Stimulated activated CD8-positive, alpha-beta memory T cell treated with anti-CD3 and anti-CD28 coated beads, Interleukin-7, amount 100 ng/mL, for 4 hours (primary cell): ENCODE measurements around the gene TNFRSF1B.
A peak's percentile ranks its signal among the peaks of the same experiment; 100 is the strongest.

ENCODE experiments used
- DNase-seq, 2 donors: peaks; one replicate each; pipeline ENCODE4 v3.0.0-alpha.2; 2020; ENCODE audit warnings: low read depth in 2 of 2

TNFRSF1B gene

DNA sequence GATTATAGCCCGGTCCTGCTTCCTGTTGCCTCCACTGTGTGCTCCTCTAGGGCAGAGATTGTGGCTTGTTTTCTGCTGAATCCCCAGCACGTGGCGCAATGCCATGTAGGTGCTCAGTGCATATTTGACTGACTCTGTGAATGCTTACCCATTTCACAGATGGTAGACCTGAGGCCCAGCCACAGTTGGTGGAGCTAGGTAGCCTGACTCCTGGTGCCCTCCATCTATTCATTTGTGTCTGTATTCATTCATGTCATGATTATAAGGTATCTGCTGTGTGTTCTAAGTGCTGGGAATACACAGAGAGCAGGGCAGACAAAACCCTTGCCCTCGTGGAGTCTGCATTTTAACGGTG is 22.5 kb downstream of the TNFRSF1B start:
- no peak for DNase-seq

DNA sequence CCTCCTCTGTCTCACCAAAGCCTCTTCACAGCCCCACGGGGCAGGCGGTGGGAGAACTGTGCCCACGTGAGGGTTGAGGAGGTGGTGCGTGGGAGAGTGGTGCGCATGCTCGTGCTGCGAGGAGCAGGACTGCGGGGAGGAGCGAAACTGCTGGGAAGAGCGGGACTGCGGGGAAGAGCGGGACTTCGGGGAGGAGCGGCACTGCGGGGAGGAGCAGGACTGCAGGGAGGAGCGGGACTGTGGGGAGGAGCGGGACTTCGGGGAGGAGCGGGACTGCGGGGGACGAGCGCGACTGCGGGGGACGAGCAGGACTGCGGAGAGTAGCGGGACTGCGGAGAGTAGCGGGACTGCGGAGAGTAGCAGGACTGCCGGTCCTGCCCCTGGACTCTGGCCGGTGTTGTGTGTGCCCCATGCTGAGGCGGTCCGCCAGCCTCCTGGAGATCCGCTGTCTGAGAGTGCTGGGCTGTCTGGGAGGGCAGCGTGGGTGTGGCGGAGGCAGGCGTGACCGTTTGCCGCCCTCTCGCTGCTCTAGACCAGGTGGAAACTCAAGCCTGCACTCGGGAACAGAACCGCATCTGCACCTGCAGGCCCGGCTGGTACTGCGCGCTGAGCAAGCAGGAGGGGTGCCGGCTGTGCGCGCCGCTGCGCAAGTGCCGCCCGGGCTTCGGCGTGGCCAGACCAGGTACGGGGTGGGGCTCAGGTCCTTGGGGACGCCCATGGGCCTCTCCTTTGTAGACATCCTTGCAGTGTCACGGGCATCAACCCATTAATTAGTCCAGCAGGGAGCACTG is 24.6 kb downstream of the TNFRSF1B start:
- DNase-seq: no peak

DNA sequence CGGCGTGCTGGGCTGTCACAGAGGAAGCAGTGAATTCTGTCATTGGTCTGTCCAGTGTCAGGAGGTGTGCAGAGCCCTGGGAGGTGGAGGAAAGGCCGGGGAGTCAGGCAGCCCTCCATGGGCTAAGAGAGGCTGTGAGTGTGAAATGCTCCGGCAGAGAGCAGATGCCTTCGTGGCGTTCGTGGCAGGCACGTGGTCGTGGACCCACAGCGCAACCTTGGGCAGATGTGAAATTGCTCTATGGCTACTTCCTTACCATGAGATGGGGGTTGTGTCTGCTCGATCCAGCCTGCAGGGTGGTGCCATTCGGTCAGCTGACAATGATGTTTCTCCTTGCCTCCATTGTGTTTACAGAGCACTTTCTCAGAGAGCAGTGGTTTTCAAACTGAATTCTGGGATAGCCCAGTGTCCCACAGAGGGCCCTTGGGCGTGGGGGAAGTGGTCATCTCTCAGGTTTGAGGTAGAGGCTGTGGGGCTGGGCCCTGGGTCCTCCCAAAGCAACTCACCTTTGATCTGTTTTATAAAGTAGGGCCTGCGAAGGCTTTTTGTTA is 27.9 kb downstream of the TNFRSF1B start:
- DNase-seq: no peak

DNA sequence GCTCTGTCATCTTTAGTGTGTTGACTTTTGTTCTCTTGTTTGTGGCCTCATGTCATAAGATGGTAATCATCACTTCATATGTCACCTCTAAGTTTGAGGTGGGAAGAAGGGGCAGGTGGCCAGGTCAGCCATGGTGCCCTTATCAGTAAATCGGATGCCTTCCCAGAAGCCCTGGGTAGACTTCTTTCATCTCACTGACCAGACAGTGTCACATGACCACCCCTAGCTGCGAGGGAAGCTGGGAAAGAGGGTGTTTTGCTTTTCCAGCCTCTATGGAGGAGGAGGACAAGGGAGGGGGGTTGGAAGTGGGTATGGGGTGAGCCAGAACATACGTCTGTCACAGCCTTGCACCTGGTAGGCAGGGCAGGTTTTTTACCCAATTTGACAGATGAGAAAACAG is 28.6 kb downstream of the TNFRSF1B start:
- no peak for DNase-seq

DNA sequence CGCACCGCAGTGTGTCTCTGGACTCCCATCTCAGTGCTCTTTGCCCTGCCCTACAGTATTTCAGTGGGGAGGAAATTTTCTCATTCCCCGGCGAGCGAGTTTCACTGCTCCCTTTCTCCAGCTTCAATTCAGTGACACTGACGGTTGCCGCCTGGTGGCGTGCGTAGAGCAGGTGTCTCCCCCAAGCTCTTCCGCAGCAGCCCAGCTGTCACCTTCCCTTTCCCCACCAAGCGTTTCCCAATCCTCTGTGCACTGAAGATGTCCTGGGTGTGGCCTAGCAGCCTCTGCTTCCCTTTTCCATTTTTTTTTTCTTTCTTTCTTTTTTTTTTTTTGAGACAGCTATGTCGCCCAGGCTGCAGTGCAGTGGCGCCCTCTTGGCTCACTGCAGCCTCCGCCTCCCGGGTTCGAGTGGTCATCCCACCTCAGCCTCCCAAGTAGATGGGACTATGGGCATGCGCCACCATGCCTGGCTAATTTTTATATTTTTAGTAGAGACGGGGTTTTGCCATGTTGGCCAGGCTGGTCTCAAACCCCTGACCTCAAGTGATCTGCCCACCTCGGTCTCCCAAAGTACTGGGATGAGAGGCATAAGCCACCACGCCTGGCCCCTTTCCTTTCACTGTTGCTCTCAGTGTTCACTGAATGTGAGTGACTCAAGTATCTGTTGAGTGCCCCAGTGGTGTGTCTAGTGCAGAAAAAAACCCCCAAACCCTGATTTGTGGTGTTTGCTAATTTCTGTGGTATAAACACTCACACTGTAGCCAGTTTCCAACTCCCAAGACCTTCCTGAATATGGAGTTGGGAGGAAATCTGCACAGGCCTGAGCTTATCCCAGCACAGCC is 30.1 kb downstream of the TNFRSF1B start:
- DNase-seq: no peak

DNA sequence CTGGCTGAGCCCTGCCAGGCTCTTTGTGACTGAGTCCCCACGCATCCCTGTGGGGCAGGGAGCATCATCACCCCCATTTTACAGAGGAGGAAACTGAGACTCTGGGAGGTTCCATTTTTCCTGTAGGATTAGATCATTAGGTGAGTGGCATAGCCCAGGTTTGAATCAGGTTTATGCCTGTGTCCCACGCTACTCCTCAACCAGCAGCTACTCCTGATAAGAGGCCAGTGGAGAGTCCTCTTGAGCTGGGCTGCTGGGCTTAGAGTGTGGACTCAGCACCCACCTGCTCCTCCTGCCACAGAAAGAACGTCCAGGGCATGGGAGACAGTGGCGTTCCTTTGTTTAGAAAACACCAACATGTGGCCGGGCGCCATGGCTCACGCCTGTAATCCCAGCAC is 30.7 kb downstream of the TNFRSF1B start:
- DNase-seq: no peak

DNA sequence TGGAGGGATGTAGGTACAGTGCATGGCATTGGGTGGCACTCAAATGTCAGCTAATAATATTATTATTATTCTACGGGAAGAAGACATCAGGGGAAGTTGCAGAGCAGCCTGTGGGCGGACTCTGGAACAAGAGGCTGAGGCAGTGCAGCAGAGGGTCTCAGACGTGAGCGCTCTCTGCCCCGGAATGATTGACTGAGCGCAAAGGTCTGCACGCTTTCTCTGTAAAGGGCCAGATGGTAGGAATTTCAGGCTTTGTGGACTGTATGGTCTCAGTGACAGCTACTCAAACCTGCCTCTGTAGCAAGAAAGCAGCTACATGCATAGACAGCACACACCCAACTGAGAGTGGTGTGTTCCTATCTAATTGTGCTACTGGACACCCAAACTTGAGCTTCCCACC is 33.4 kb downstream of the TNFRSF1B start:
- no peak for DNase-seq

DNA sequence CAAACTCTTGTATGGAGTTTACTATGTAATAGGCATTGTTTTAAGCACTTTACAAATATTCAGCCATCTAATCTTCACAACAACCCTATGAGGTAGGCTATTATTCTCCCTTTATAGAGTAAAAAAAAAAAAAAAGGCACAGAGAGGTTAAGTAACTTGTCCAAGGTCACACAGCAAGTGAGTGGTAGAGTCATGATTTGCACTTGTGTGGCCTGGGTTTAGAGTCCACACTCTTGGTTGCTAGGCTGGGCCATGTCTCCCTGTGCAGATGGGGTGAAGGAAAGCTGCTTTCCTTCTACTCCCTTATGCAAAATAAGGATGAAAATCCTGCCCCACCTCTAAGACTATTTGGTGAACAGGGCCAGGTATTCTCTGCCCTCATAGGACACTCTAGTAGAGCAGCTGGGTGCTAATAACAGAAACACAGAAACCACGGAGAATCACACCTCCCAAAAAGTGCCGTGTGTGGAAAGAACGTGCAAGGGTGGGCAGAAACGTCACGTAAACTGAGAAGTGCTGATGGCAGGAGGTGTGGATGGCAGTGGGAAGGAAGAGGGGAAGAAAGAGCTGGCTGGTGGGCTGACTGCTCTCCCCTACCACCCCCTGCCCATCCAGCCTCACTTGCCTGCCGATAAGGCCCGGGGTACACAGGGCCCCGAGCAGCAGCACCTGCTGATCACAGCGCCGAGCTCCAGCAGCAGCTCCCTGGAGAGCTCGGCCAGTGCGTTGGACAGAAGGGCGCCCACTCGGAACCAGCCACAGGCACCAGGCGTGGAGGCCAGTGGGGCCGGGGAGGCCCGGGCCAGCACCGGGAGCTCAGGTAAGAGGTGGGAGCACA is 34.8 kb downstream of the TNFRSF1B start:
- DNase-seq: peak; percentile 26 to 38

DNA sequence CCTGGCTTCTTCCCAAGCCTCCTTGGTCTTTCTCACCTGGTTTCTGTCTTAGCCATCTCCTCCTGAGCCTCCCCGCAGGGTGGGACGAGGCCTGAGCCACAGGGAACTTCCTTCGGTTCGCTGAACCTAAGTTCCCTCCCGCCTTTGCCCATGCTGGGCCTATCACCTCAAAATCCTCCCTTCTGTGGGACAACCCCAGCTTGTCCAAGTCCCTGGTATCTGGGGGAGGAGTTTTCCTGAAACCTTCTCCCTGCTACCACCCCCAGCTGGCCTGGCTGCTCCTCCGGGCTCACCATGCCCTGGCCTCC is 35.4 kb downstream of the TNFRSF1B start:
- no peak for DNase-seq

DNA sequence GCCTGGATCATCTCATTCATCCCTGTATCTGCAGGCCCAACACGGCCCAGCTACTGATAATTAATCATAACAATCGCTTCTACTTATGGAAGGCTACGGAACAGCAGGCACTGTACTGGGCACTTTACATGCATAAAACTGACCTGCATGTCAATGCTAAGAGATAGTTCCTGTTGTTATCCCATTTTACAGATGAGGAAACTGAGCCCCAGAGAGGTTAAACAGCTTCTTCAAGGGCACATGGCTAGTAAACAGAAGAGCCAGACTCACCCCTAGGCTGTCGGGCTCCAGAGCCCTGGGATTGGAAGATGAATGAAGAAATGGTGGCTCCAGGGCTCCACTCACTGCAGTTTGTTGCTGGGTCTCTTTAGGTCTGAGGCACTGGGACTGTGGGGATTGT is 35.8 kb downstream of the TNFRSF1B start:
- no peak for DNase-seq

DNA sequence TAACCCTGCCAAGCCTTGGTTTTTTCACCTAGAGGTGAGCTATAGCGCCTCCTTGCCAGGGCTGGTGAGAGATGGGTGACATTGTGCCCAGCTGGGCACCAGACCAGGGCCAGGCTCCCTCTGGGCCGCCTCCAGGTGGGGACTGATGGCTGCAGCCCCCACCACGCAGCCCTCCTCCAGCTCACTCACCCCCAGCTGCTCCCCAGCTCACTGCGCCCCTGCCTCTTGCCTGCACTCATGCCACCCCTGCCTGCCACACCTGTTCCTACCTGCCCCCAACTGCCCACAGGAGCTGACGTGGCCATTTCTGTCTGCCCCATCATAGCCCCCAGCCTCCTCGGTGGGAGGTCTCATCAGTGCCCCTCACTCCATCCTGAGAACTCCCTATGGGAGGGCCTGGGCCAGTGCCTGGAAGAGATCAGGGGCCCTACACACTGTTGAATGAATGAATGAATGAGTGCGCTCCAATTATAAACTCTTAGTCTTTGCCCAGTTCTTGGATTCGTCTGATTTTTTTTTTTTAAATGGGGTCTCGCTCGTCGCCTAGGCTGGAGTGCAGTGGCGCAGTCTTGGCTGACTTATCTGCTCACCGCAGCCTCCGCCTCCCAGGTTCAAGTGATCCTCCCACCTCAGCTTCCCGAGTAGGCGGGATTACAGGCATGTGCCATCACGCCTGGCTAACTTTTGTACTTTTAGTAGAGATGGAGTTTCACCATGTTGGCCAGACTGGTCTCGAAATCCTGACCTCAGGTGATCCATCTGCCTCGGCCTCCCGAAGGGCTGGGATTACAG is 36.6 kb downstream of the TNFRSF1B start:
- no peak for DNase-seq

DNA sequence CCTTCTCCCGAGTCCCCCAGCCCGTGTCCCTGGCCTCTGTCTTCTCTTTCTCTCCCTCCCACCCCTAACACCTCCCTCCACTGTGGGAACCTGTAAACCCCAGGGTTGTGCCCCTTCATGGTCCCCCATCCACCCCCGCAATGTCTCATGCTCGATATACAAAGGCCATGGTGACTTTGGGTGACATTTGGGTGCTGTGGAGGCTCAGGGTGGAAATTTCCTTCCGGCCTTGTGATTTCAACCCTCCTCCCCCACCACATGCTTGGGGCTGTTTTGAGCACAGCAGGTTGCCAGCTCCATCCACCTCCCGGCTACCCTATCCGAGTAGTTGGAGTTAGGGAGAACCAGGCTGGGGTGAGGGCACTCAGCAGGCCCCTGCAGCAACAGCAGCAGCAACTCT is 37.3 kb downstream of the TNFRSF1B start:
- peak; percentile 56 to 64 for DNase-seq

DNA sequence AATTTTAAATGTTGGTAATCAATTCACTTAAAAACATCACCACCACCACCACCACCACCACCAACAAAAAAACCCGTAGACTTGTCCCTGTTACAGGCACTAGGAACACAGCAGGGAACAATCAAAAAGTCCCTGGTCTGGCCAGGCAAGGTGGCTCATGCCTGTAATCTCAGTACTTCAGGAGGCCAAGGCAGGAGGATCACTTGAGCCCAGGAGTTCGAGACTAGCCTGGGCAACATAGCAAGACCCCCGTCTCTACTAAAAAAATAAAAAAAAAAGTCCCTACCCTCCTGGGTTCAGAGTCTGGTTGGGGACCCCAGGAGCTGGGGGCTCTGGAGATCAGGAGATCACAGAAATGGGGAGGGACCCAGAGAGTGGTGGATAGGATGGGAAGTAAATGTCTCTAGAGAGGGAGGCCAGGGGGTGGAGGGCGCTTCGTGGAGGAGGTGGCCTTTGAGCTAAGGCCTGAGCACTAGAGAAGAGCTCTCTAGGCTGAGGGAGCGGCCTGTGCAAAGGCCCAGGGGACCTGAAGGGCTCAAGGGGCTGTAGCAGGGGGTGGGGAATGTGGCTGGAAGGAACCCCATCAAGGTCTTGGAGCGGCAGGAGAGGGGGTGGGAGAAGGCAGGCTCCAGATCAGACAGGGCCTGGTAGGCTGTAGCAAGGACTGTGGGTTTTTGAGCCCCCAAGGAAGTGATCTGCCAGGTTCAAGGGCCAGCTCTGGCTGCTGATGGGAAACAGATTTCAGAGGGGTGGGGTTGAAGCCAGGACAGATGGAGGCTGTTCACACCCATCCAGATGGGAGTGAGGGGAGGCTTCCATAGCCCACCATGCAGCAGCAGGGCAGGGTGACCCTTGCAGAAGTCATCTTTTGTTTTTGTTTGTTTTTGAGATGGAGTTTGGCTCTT is 38.2 kb downstream of the TNFRSF1B start:
- no peak for DNase-seq

DNA sequence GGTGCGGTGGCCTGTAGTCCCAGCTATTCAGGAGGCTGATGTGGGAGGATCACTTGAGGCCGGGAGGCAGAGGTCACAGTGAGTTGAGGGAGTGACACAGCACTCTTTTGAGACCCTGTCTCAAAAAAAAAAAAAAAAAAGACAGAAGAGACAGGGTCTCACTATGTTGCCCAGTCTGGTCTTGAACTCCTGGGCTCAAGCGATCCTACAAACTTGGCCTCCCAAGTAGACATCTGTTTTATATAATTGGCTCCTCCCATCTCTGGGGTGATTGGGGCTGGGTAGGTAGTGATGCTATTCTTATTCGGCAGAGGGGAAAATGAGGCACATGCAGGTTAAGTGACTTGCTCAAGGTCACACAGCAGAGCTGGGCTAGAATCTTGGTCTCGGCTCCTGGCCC is 39.4 kb downstream of the TNFRSF1B start:
- DNase-seq: no peak

DNA sequence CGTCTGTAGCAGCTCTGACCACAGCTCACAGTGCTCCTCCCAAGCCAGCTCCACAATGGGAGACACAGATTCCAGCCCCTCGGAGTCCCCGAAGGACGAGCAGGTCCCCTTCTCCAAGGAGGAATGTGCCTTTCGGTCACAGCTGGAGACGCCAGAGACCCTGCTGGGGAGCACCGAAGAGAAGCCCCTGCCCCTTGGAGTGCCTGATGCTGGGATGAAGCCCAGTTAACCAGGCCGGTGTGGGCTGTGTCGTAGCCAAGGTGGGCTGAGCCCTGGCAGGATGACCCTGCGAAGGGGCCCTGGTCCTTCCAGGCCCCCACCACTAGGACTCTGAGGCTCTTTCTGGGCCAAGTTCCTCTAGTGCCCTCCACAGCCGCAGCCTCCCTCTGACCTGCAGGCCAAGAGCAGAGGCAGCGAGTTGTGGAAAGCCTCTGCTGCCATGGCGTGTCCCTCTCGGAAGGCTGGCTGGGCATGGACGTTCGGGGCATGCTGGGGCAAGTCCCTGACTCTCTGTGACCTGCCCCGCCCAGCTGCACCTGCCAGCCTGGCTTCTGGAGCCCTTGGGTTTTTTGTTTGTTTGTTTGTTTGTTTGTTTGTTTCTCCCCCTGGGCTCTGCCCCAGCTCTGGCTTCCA is 40.1 kb downstream of the TNFRSF1B start:
- DNase-seq: no peak

DNA sequence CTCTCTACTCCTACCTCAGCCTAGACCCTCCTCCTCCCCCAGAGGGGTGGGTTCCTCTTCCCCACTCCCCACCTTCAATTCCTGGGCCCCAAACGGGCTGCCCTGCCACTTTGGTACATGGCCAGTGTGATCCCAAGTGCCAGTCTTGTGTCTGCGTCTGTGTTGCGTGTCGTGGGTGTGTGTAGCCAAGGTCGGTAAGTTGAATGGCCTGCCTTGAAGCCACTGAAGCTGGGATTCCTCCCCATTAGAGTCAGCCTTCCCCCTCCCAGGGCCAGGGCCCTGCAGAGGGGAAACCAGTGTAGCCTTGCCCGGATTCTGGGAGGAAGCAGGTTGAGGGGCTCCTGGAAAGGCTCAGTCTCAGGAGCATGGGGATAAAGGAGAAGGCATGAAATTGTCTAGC is 41.5 kb downstream of the TNFRSF1B start:
- no peak for DNase-seq

DNA sequence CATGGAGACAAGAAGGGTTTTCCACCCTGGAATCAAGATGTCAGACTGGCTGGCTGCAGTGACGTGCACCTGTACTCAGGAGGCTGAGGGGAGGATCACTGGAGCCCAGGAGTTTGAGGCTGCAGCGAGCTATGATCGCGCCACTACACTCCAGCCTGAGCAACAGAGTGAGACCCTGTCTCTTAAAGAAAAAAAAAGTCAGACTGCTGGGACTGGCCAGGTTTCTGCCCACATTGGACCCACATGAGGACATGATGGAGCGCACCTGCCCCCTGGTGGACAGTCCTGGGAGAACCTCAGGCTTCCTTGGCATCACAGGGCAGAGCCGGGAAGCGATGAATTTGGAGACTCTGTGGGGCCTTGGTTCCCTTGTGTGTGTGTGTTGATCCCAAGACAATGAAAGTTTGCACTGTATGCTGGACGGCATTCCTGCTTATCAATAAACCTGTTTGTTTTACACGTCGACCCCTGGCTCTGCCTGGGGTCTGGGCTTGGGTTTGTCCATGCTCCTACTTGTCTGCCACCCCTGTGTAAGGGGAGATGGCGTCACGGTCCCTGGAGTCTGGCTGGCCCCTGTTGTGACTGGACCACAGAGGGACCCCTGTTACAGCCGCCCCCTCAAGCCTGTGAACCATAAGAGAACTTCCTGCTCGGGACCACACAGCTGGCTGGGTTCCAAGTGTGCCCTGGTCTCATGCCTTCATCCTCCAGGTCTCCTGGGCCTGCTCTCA is 42.1 kb downstream of the TNFRSF1B start:
- DNase-seq: peak; percentile 62 to 75

DNA sequence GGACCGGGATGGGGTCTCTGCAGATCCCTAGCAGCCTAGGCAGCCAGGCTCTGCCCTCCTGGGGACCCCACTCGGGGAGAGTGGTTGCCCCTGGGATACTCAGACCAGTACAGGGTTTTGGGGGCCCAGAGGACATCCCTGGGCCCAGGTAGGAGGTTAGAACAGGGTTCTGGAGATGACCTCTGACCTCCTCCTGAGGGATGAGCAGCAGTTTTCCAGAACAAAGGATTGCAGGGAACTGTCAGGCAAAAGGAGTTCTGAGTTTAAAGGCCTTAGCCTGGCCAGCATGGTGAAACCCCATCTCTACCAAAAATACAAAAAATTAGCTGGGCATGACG is 42.7 kb downstream of the TNFRSF1B start:
- DNase-seq: no peak
